H1 (cell line): ENCODE results near the gene FAM177A1. TPM values are rescaled to one million over a fixed set of nuclear protein-coding genes. Genes with fewer than 3 reads are reported as not detected.

Experiments
- ASH2L ChIP-seq: fragments of 200-600, 300-600 bp; sonication (generic); IDR thresholded peaks from one replicate; pipeline ENCODE4 v1.7.1; 2017; ENCODE audit warnings: low read length
- BCL11A ChIP-seq, 2 experiments: IDR thresholded peaks; one replicate each; pipeline ENCODE4 v1.6.1; 2011; ENCODE audit warnings: low read depth in 2 of 2, low read length in 2 of 2, mild to moderate bottlenecking in 2 of 2
- CHD7 ChIP-seq: fragments of 300-600 bp; sonication (generic); IDR thresholded peaks from 2 replicates; pipeline ENCODE4 v1.7.1; 2012; ENCODE audit warnings: low read length, moderate library complexity, mild to moderate bottlenecking, inconsistent platforms; ENCODE audit not compliant: insufficient replicate concordance
- PHF8 ChIP-seq: fragments of 200-600 bp; sonication (generic); conservative IDR thresholded peaks from 2 replicates; pipeline ENCODE4 v1.7.1; 2012; ENCODE audit warnings: low read depth, mild to moderate bottlenecking, inconsistent platforms, low read length, moderate library complexity
- POLR2AphosphoS5 ChIP-seq: IDR thresholded peaks from 2 replicates; pipeline ENCODE4 v1.6.1; 2011; ENCODE audit warnings: low read depth, low read length
- SRF ChIP-seq: IDR thresholded peaks from 2 replicates; pipeline ENCODE4 v1.6.1; 2011; ENCODE audit warnings: mild to moderate bottlenecking, low read depth, low read length, moderate library complexity
- polyA plus RNA-seq, 7 experiments: library from polyadenylated mRNA; depleted of rRNA in 3 of 7; stranded (reverse) in 5 of 7; unstranded in 2 of 7; fragments of >200 nt in 5 of 7; fragments of 200-250 nt in 2 of 7; gene quantifications; 1 replicate in 5 of 7; 2 replicates in 1 of 7; 4 replicates in 1 of 7; pipeline versions ENCODE4 v1.2.1 to v1.2.3, GENCODE V29; 2011 to 2013; ENCODE audit warnings: missing spikeins in 2 of 7, mixed read lengths in 2 of 7
- total RNA-seq: library from RNA; stranded (reverse); fragmentation: NEBNext Ultra II Directional; extraction: Animal tissue kit (Norgen Biotek cat#: 25700); gene quantifications from 2 replicates; pipeline ENCODE4 v1.2.1, GENCODE V29; 2021

FAM177A1 gene
- total and polyA plus RNA-seq, 2 of the 8 experiments (the other 6 are each of a cell fraction or from before 2014, with no cell fraction given), result 11.3 to 34.0 TPM

- TF ChIP-seq CHD7, result no peak
- no peak for TF ChIP-seq POLR2AphosphoS5
- TF ChIP-seq BCL11A (IDR thresholded peaks at IDR 0.05; ENCODE audit: low read depth in 2 of 2, low read length in 2 of 2), result no peak
- no peak for TF ChIP-seq ASH2L
- TF ChIP-seq PHF8, result no peak
- TF ChIP-seq SRF, result no peak
Measured at GRCh38 chr14:35047976-35048513, 2.0 kb downstream of the FAM177A1 start (continued).
